ENCODE measurements around the gene EXTL1. TPM values are rescaled to one million over a fixed set of nuclear protein-coding genes. Genes with fewer than 3 reads are reported as not detected.

Gene EXTL1
- polyA plus RNA-seq, 4 donors, result 0.41 to 0.51 TPM; not detected in 2

- Histone ChIP-seq H3K27me3 (ENCODE audit: control insufficient read depth in 3 of 3, insufficient read depth in 3 of 3, low read length in 3 of 3) (no peaks in the 10 kb centered on the region), H3K27ac (ENCODE audit: low read depth in 1 of 3, low read length in 2 of 3) (no peak overlapping the region), H3K9me3 (ENCODE audit: control insufficient read depth in 2 of 2, insufficient read depth in 1 of 2, low read depth in 1 of 2, low read length in 1 of 2) (no peaks in the 10 kb centered on the region), H3K36me3 (ENCODE audit: control insufficient read depth in 3 of 3, insufficient read depth in 2 of 3, low read depth in 1 of 3, low read length in 3 of 3) (no peaks in the 10 kb centered on the region), H3K4me3 (ENCODE audit: low read depth in 1 of 3, low read length in 3 of 3) (no peak overlapping the region), H3K4me1 (ENCODE audit: control insufficient read depth in 3 of 3, insufficient read depth in 2 of 3, low read depth in 1 of 3, low read length in 2 of 3) (no peaks in the 10 kb centered on the region)
- no peak for FAIRE-seq
- WGBS, 3 donors, result 69 to 83% (median 74%) methylated on average over 4 of the region's 4 CpGs
- DNase-seq, result no peak
Observed at GRCh38 chr1:26005434-26006105, 16.0 kb upstream of the EXTL1 start.

- no peak for FAIRE-seq
- no peaks in the 10 kb centered on the region for H3K27me3 ChIP-seq (ENCODE audit: control insufficient read depth in 3 of 3, insufficient read depth in 3 of 3, low read length in 3 of 3)
- 91 to 96% (median 93%) methylated on average over 16 of the region's 16 CpGs for WGBS, 3 donors
- no peaks in the 10 kb centered on the region for H3K9me3 ChIP-seq (ENCODE audit: control insufficient read depth in 2 of 2, insufficient read depth in 1 of 2, low read depth in 1 of 2, low read length in 1 of 2)
- no peaks in the 10 kb centered on the region for H3K36me3 ChIP-seq (ENCODE audit: control insufficient read depth in 3 of 3, insufficient read depth in 2 of 3, low read depth in 1 of 3, low read length in 3 of 3)
- no peak overlapping the region for H3K4me3 ChIP-seq (ENCODE audit: low read depth in 1 of 3, low read length in 3 of 3)
- no peak for DNase-seq
- H3K4me1 ChIP-seq (ENCODE audit: control insufficient read depth in 3 of 3, insufficient read depth in 2 of 3, low read depth in 1 of 3, low read length in 2 of 3), result no peaks in the 10 kb centered on the region
- H3K27ac ChIP-seq (ENCODE audit: low read depth in 1 of 3, low read length in 2 of 3), result no peak overlapping the region
Observed at GRCh38 chr1:26006710-26007109, 14.9 kb upstream of the EXTL1 start.

- H3K9me3 ChIP-seq (ENCODE audit: control insufficient read depth in 2 of 2, insufficient read depth in 1 of 2, low read depth in 1 of 2, low read length in 1 of 2), result no peaks in the 10 kb centered on the region
- WGBS, 3 donors, result 75 to 82% (median 80%) methylated on average over 6 of the region's 6 CpGs
- no peak overlapping the region for H3K4me3 ChIP-seq (ENCODE audit: low read depth in 1 of 3, low read length in 3 of 3)
- H3K4me1 ChIP-seq (ENCODE audit: control insufficient read depth in 3 of 3, insufficient read depth in 2 of 3, low read depth in 1 of 3, low read length in 2 of 3), result peaks cover 0 to 4% (median 0%) of the 10 kb centered on the region in 3 donors
- H3K27me3 ChIP-seq (ENCODE audit: control insufficient read depth in 3 of 3, insufficient read depth in 3 of 3, low read length in 3 of 3), result no peaks in the 10 kb centered on the region
- no peaks in the 10 kb centered on the region for H3K36me3 ChIP-seq (ENCODE audit: control insufficient read depth in 3 of 3, insufficient read depth in 2 of 3, low read depth in 1 of 3, low read length in 3 of 3)
- H3K27ac ChIP-seq (ENCODE audit: low read depth in 1 of 3, low read length in 2 of 3), result no peak overlapping the region
- DNase-seq (no peak), FAIRE-seq (no peak)
Observed at GRCh38 chr1:26009796-26010447, 11.7 kb upstream of the EXTL1 start.

GRCh38 chr1:26010825-26011224 is 10.8 kb upstream of the EXTL1 start:
- Histone ChIP-seq H3K4me3 (ENCODE audit: low read depth in 1 of 3, low read length in 3 of 3) (no peak overlapping the region), H3K4me1 (ENCODE audit: control insufficient read depth in 3 of 3, insufficient read depth in 2 of 3, low read depth in 1 of 3, low read length in 2 of 3) (peaks cover 0 to 4% (median 0%) of the 10 kb centered on the region in 3 donors), H3K9me3 (ENCODE audit: control insufficient read depth in 2 of 2, insufficient read depth in 1 of 2, low read depth in 1 of 2, low read length in 1 of 2) (no peaks in the 10 kb centered on the region), H3K27ac (ENCODE audit: low read depth in 1 of 3, low read length in 2 of 3) (no peak overlapping the region), H3K36me3 (ENCODE audit: control insufficient read depth in 3 of 3, insufficient read depth in 2 of 3, low read depth in 1 of 3, low read length in 3 of 3) (no peaks in the 10 kb centered on the region), H3K27me3 (ENCODE audit: control insufficient read depth in 3 of 3, insufficient read depth in 3 of 3, low read length in 3 of 3) (no peaks in the 10 kb centered on the region)
- 77 to 88% (median 80%) methylated on average over 3 of the region's 3 CpGs for WGBS, 3 donors
- FAIRE-seq (no peak), DNase-seq (no peak)

DNA sequence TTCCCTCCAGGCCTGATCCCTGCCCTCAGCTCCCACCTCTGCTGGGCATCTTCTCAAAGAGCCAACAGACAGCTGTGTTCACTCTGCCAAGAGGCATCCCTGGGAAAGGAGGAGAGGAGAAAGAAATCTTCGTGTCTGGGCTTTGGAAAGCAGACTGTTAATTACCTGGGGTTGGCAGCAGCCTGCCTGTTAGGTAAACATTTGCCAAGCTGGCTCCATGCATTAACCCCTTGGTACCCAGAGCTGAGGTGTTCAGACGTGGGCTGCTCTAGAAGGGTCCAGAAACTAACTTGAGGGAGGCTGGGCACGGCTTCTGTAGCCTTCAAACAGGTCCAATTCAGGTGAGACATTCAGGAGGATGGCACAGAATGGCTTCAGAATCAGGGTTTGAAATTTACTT is 8.7 kb upstream of the EXTL1 start:
- Histone ChIP-seq H3K9me3 (ENCODE audit: control insufficient read depth in 2 of 2, insufficient read depth in 1 of 2, low read depth in 1 of 2, low read length in 1 of 2) (no peaks in the 10 kb centered on the region), H3K4me3 (ENCODE audit: low read depth in 1 of 3, low read length in 3 of 3) (no peak overlapping the region), H3K4me1 (ENCODE audit: control insufficient read depth in 3 of 3, insufficient read depth in 2 of 3, low read depth in 1 of 3, low read length in 2 of 3) (peaks cover 0 to 4% (median 0%) of the 10 kb centered on the region in 3 donors), H3K27ac (ENCODE audit: low read depth in 1 of 3, low read length in 2 of 3) (no peak overlapping the region), H3K27me3 (ENCODE audit: control insufficient read depth in 3 of 3, insufficient read depth in 3 of 3, low read length in 3 of 3) (no peaks in the 10 kb centered on the region), H3K36me3 (ENCODE audit: control insufficient read depth in 3 of 3, insufficient read depth in 2 of 3, low read depth in 1 of 3, low read length in 3 of 3) (no peaks in the 10 kb centered on the region)
- no peak for DNase-seq
- 33 to 61% (median 54%) methylated on average over 3 of the region's 3 CpGs for whole genome bisulfite sequencing, 3 donors
- FAIRE-seq, result no peak

DNA sequence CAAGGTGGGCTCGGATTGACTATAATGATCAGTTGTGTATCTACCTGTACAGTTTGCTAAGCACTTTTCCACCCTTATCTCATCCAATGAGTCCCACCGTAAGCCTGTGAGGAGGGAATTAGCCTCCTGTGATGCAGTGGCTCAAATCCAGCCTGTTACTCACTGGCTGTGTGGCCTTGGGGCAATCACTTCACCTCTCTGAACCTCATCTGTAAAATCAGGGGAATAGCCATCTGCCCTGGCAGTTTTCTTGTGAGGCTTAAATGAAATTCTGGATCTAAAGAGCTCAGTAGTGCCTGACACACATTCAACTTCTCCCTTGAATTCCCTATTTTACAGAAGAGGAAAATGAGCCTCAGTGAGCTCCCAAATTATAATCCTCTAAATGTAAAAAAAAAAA is 7.4 kb upstream of the EXTL1 start:
- DNase-seq (no peak), FAIRE-seq (no peak)
- 90 to 95% (median 94%) methylated on average over 2 of the region's 2 CpGs for WGBS, 3 donors
- no peak overlapping the region for H3K27ac ChIP-seq (ENCODE audit: low read depth in 1 of 3, low read length in 2 of 3)
- no peaks in the 10 kb centered on the region for H3K9me3 ChIP-seq (ENCODE audit: control insufficient read depth in 2 of 2, insufficient read depth in 1 of 2, low read depth in 1 of 2, low read length in 1 of 2)
- H3K4me1 ChIP-seq (ENCODE audit: control insufficient read depth in 3 of 3, insufficient read depth in 2 of 3, low read depth in 1 of 3, low read length in 2 of 3), result peaks cover 0 to 4% (median 0%) of the 10 kb centered on the region in 3 donors
- no peak overlapping the region for H3K4me3 ChIP-seq (ENCODE audit: low read depth in 1 of 3, low read length in 3 of 3)
- H3K36me3 ChIP-seq (ENCODE audit: control insufficient read depth in 3 of 3, insufficient read depth in 2 of 3, low read depth in 1 of 3, low read length in 3 of 3), result no peaks in the 10 kb centered on the region
- H3K27me3 ChIP-seq (ENCODE audit: control insufficient read depth in 3 of 3, insufficient read depth in 3 of 3, low read length in 3 of 3), result no peaks in the 10 kb centered on the region

- DNase-seq (no peak), FAIRE-seq (no peak)
- no peak overlapping the region for H3K27ac ChIP-seq (ENCODE audit: low read depth in 1 of 3, low read length in 2 of 3)
- WGBS, 3 donors, result 77 to 88% (median 86%) methylated on average over 2 of the region's 2 CpGs
- H3K9me3 ChIP-seq (ENCODE audit: control insufficient read depth in 2 of 2, insufficient read depth in 1 of 2, low read depth in 1 of 2, low read length in 1 of 2), result no peaks in the 10 kb centered on the region
- H3K4me3 ChIP-seq (ENCODE audit: low read depth in 1 of 3, low read length in 3 of 3), result no peak overlapping the region
- H3K27me3 ChIP-seq (ENCODE audit: control insufficient read depth in 3 of 3, insufficient read depth in 3 of 3, low read length in 3 of 3), result no peaks in the 10 kb centered on the region
- no peaks in the 10 kb centered on the region for H3K36me3 ChIP-seq (ENCODE audit: control insufficient read depth in 3 of 3, insufficient read depth in 2 of 3, low read depth in 1 of 3, low read length in 3 of 3)
- peaks cover 0 to 7% (median 0%) of the 10 kb centered on the region in 3 donors for H3K4me1 ChIP-seq (ENCODE audit: control insufficient read depth in 3 of 3, insufficient read depth in 2 of 3, low read depth in 1 of 3, low read length in 2 of 3)
Observed at GRCh38 chr1:26015358-26015757, 6.2 kb upstream of the EXTL1 start.

- H3K27ac ChIP-seq (ENCODE audit: low read depth in 1 of 3, low read length in 2 of 3), result no peak overlapping the region
- WGBS, 3 donors, result 82 to 85% (median 85%) methylated on average over 10 of the region's 10 CpGs
- no peak overlapping the region for H3K4me3 ChIP-seq (ENCODE audit: low read depth in 1 of 3, low read length in 3 of 3)
- peaks cover 0 to 1% (median 0%) of the 10 kb centered on the region in 3 donors for H3K27me3 ChIP-seq (ENCODE audit: control insufficient read depth in 3 of 3, insufficient read depth in 3 of 3, low read length in 3 of 3)
- peaks cover 0 to 7% (median 0%) of the 10 kb centered on the region in 3 donors for H3K4me1 ChIP-seq (ENCODE audit: control insufficient read depth in 3 of 3, insufficient read depth in 2 of 3, low read depth in 1 of 3, low read length in 2 of 3)
- FAIRE-seq, result no peak
- no peaks in the 10 kb centered on the region for H3K36me3 ChIP-seq (ENCODE audit: control insufficient read depth in 3 of 3, insufficient read depth in 2 of 3, low read depth in 1 of 3, low read length in 3 of 3)
- no peaks in the 10 kb centered on the region for H3K9me3 ChIP-seq (ENCODE audit: control insufficient read depth in 2 of 2, insufficient read depth in 1 of 2, low read depth in 1 of 2, low read length in 1 of 2)
- no peak for DNase-seq
Observed at GRCh38 chr1:26016258-26016952, 5.2 kb upstream of the EXTL1 start.
